SU-DHL-6 (cell line): ENCODE data around the gene TBC1D19.

Experiments
- H2AFZ ChIP-seq: fragments of 200-600 bp; sonication (generic); 2 replicates; pipeline ENCODE4 v1.6.1; 2014; ENCODE audit warnings: low read depth, mild to moderate bottlenecking, moderate library complexity, mixed read lengths, antibody characterized with exemption, low read length; ENCODE audit not compliant: severe bottlenecking
- H3F3A ChIP-seq: fragments of 200-600 bp; shearing (Covaris generic); 2 replicates; pipeline ENCODE4 v1.6.0; 2016; ENCODE audit warnings: antibody characterized with exemption, mild to moderate bottlenecking; ENCODE audit not compliant: insufficient read depth
- H3K27ac ChIP-seq: fragments of 200-600 bp; sonication (generic); 2 replicates; pipeline ENCODE4 v1.5.1; 2016; ENCODE audit warnings: low read depth, mild to moderate bottlenecking, low read length, moderate library complexity, mixed read lengths
- H3K27me3 ChIP-seq: fragments of 200-600 bp; sonication (generic), shearing (Covaris generic); 2 replicates; pipeline ENCODE4 v1.6.0; 2014; ENCODE audit warnings: mild to moderate bottlenecking, low read length
- H3K36me3 ChIP-seq: fragments of 200-600 bp; sonication (generic); 2 replicates; pipeline ENCODE4 v1.6.1; 2014; ENCODE audit warnings: mild to moderate bottlenecking, low read length, mixed read lengths
- H3K4me2 ChIP-seq: fragments of 300-600, 200-600 bp; shearing (Covaris generic), sonication (generic); 2 replicates; pipeline ENCODE4 v1.6.0; 2014; ENCODE audit warnings: low read length, low read depth, mild to moderate bottlenecking; ENCODE audit not compliant: poor library complexity, severe bottlenecking
- H3K4me3 ChIP-seq: fragments of 200-600 bp; sonication (generic); 2 replicates; pipeline ENCODE4 v1.5.1; 2014; ENCODE audit warnings: antibody characterized with exemption, low read length, mild to moderate bottlenecking, mixed read lengths; ENCODE audit not compliant: insufficient read depth, poor library complexity, severe bottlenecking
- H3K79me2 ChIP-seq: fragments of 200-600 bp; sonication (generic); 2 replicates; pipeline ENCODE4 v1.6.1; 2014; ENCODE audit warnings: mild to moderate bottlenecking, low read length, moderate library complexity; ENCODE audit not compliant: insufficient read depth
- H3K9ac ChIP-seq: fragments of 200-600 bp; sonication (generic); 2 replicates; pipeline ENCODE4 v1.7.0; 2014; ENCODE audit warnings: mild to moderate bottlenecking, low read length
- H3K9me2 ChIP-seq: fragments of 200-600 bp; sonication (generic); replicated peaks from 2 replicates; pipeline ENCODE4 v1.6.1; 2014; ENCODE audit warnings: low read length; ENCODE audit not compliant: insufficient read depth
- H3K9me3 ChIP-seq: fragments of 200-600 bp; sonication (generic); 2 replicates; pipeline ENCODE4 v1.6.1; 2014; ENCODE audit warnings: low read length, mixed read lengths; ENCODE audit not compliant: insufficient read depth
- H4K20me1 ChIP-seq: fragments of 200-600 bp; sonication (generic); 2 replicates; pipeline ENCODE4 v1.6.1; 2014; ENCODE audit warnings: low read depth, mild to moderate bottlenecking, antibody characterized with exemption, low read length, moderate library complexity, mixed read lengths
- EZH2phosphoT487 ChIP-seq: fragments of 200-600 bp; sonication (generic), shearing (Covaris generic); conservative IDR thresholded peaks from 2 replicates; pipeline ENCODE4 v1.6.1; 2018; ENCODE audit warnings: mild to moderate bottlenecking, antibody characterized with exemption, low read length, moderate library complexity, mixed read lengths
- TF ChIP-seq, protein P1 (sequence below): fragments of 200-600 bp; sonication (generic); IDR thresholded peaks from one replicate; pipeline ENCODE4 v1.5.1; 2017; ENCODE audit warnings: antibody characterized with exemption, mild to moderate bottlenecking, low read length, moderate library complexity; ENCODE audit not compliant: insufficient read depth, poor library complexity, severe bottlenecking

The TBC1D19 gene

DNA sequence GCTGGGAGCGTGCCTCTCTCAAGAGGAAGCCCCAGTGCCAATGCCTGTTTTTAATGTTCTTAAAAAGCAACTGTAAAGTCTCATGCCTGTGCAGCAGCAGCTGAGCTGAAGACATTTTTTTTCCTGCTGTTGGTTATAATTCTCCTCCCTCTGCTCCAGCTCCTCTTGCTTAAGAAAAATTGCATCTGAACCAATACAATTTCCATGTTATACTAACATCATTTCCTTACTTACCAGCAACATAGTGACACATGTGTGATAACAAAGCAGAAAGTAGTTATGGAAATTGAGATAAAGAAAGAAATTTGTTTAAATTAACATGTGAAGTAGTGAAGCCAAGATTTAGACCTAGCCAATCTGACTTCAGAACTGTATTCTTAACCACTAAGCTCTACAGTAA is 101.4 kb downstream of the TBC1D19 start:
- no peaks in the 10 kb centered on the region; the same call in 1 of the 2 replicates for H3K36me3 ChIP-seq
- H3K27me3 ChIP-seq, result no peaks in the 10 kb centered on the region
- H3K4me2 ChIP-seq, result no peak overlapping the region
- no peak overlapping the region for H2AFZ ChIP-seq
- no peak overlapping the region for H3K9ac ChIP-seq
- no peaks in the 10 kb centered on the region for H3K79me2 ChIP-seq
- no peak overlapping the region for H3K27ac ChIP-seq
- no peak overlapping the region for H3K4me3 ChIP-seq
- no peaks in the 10 kb centered on the region for H3F3A ChIP-seq
- H3K9me3 ChIP-seq, result peaks cover 4% of the 10 kb centered on the region; the same call in 1 of the 2 replicates
- TF ChIP-seq EZH2phosphoT487, result no peak
- TF ChIP-seq, protein P1, sequence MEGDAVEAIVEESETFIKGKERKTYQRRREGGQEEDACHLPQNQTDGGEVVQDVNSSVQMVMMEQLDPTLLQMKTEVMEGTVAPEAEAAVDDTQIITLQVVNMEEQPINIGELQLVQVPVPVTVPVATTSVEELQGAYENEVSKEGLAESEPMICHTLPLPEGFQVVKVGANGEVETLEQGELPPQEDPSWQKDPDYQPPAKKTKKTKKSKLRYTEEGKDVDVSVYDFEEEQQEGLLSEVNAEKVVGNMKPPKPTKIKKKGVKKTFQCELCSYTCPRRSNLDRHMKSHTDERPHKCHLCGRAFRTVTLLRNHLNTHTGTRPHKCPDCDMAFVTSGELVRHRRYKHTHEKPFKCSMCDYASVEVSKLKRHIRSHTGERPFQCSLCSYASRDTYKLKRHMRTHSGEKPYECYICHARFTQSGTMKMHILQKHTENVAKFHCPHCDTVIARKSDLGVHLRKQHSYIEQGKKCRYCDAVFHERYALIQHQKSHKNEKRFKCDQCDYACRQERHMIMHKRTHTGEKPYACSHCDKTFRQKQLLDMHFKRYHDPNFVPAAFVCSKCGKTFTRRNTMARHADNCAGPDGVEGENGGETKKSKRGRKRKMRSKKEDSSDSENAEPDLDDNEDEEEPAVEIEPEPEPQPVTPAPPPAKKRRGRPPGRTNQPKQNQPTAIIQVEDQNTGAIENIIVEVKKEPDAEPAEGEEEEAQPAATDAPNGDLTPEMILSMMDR, result no peak
- no peaks in the 10 kb centered on the region for H3K9me2 ChIP-seq
- H4K20me1 ChIP-seq, result no peaks in the 10 kb centered on the region

DNA sequence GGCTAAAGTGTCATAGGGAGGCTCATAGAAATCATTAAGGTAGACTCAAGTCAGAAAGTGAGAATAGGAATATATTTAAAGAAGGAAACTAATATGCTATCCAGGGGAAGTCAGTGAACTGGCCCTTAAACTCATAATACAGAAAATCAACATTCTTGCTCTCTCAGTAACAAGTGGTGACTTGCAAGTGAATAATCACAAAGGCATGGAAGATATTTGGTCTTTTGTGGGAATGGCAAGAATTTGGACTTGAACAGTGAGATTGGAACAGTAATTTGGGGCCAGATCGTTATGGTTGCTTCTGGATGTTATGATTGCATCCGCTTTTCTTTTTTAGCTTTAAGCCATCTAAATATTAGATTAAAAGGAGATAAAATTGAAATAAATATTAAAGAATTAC is 103.8 kb downstream of the TBC1D19 start:
- Histone ChIP-seq H3K4me3 (no peak overlapping the region), H3K9me3 (no peaks in the 10 kb centered on the region; the same call in 1 of the 2 replicates), H3K36me3 (no peaks in the 10 kb centered on the region), H3K27me3 (no peaks in the 10 kb centered on the region), H3K79me2 (no peaks in the 10 kb centered on the region), H4K20me1 (no peaks in the 10 kb centered on the region), H3K9me2 (no peaks in the 10 kb centered on the region), H3F3A (no peaks in the 10 kb centered on the region), H3K27ac (no peak overlapping the region), H3K9ac (no peak overlapping the region), H2AFZ (no peak overlapping the region), H3K4me2 (no peak overlapping the region)
- no peak for TF ChIP-seq EZH2phosphoT487
- TF ChIP-seq, protein P1, result no peak

DNA sequence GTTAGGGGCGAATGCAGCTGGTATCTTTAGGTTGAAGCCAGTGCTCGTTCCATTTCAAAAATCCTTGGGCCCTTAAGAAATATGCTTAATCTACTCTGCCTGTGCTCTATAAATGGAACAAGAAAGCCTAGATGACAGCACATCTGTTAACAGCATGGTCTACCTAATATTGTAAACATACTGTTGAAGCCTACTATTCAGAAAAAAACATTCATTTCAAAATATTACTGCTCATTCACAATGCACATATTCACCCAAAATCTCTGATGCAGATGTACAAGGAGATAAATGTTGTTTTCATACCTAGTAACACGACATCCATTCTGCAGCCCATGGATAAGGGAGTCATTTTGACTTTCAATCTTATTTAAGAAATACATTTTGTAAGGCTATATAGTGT is 106.6 kb downstream of the TBC1D19 start:
- Histone ChIP-seq H3K9me2 (no peaks in the 10 kb centered on the region), H3K4me2 (no peak overlapping the region), H3F3A (no peaks in the 10 kb centered on the region), H3K79me2 (no peaks in the 10 kb centered on the region), H4K20me1 (no peaks in the 10 kb centered on the region), H3K4me3 (no peak overlapping the region), H2AFZ (no peak overlapping the region), H3K36me3 (no peaks in the 10 kb centered on the region), H3K27ac (no peak overlapping the region), H3K9me3 (no peaks in the 10 kb centered on the region; the same call in 1 of the 2 replicates), H3K9ac (no peak overlapping the region), H3K27me3 (no peaks in the 10 kb centered on the region)
- TF ChIP-seq EZH2phosphoT487, result no peak
- TF ChIP-seq, protein P1, result no peak
